Embryonic facial prominence (tissue), 1 donor: ENCODE measurements around the gene ZBTB7C.

Source experiments
- DNase-seq: peaks from one replicate; pipeline ENCODE4 v3.0.0-alpha.2; 2016; ENCODE audit errors: extremely low spot score

The ZBTB7C gene

GRCh38 chr18:48324651-48325050 lies 84.5 kb downstream of the ZBTB7C start:
- DNase-seq, result no peak

- no peak for DNase-seq
Measured at GRCh38 chr18:48323151-48323550, 86.0 kb downstream of the ZBTB7C start.

GRCh38 chr18:48321536-48321935 lies 87.6 kb downstream of the ZBTB7C start:
- DNase-seq, result no peak

- no peak for DNase-seq
Measured at GRCh38 chr18:48321121-48321520, 88.1 kb downstream of the ZBTB7C start.

- no peak for DNase-seq
Measured at GRCh38 chr18:48320639-48320945, 88.6 kb downstream of the ZBTB7C start.

- no peak for DNase-seq
Measured at GRCh38 chr18:48319801-48320638, 89.2 kb downstream of the ZBTB7C start.

GRCh38 chr18:48318436-48318835 lies 90.7 kb downstream of the ZBTB7C start:
- DNase-seq, result no peak

GRCh38 chr18:48317781-48318381 lies 91.3 kb downstream of the ZBTB7C start:
- DNase-seq, result no peak

GRCh38 chr18:48316177-48316576 lies 93.0 kb downstream of the ZBTB7C start:
- DNase-seq, result no peak

- DNase-seq, result no peak
Measured at GRCh38 chr18:48314690-48315089, 94.5 kb downstream of the ZBTB7C start.

GRCh38 chr18:48313792-48314191 lies 95.4 kb downstream of the ZBTB7C start:
- DNase-seq, result no peak

GRCh38 chr18:48312066-48312465 lies 97.1 kb downstream of the ZBTB7C start:
- no peak for DNase-seq

GRCh38 chr18:48310999-48311398 lies 98.2 kb downstream of the ZBTB7C start:
- DNase-seq, result no peak

- no peak for DNase-seq
Measured at GRCh38 chr18:48310353-48310752, 98.8 kb downstream of the ZBTB7C start.

GRCh38 chr18:48308755-48309575 lies 100.2 kb downstream of the ZBTB7C start:
- no peak for DNase-seq

GRCh38 chr18:48308027-48308635 lies 101.1 kb downstream of the ZBTB7C start:
- no peak for DNase-seq

- DNase-seq, result no peak
Measured at GRCh38 chr18:48306838-48307237, 102.3 kb downstream of the ZBTB7C start.

- DNase-seq, result no peak
Measured at GRCh38 chr18:48304906-48305693, 104.1 kb downstream of the ZBTB7C start.

GRCh38 chr18:48303883-48304282 lies 105.3 kb downstream of the ZBTB7C start:
- DNase-seq, result no peak

GRCh38 chr18:48302736-48303135 lies 106.4 kb downstream of the ZBTB7C start:
- DNase-seq, result no peak

- no peak for DNase-seq
Measured at GRCh38 chr18:48300463-48300961, 108.7 kb downstream of the ZBTB7C start.
